HG03025 (cell line): ENCODE results near the gene OR6T1.
A peak's percentile ranks its signal among the peaks of the same experiment; 100 is the strongest.

Experiments
- ATAC-seq: cut with Tn5 transposase; IDR thresholded peaks from one replicate; pipeline ENCODE4 v1.9.1; 2021; ENCODE audit warnings: mild to moderate bottlenecking, moderate library complexity; ENCODE audit not compliant: unreplicated experiment, low FRiP score

OR6T1 gene, protein sequence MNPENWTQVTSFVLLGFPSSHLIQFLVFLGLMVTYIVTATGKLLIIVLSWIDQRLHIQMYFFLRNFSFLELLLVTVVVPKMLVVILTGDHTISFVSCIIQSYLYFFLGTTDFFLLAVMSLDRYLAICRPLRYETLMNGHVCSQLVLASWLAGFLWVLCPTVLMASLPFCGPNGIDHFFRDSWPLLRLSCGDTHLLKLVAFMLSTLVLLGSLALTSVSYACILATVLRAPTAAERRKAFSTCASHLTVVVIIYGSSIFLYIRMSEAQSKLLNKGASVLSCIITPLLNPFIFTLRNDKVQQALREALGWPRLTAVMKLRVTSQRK

GRCh38 chr11:123943738-123944137 is at the start of gene OR6T1:
OR6T1 (minus strand) TSS chr11:123943838; CDS start chr11:123943838, 0 bp downstream.
- no peak for ATAC-seq

DNA sequence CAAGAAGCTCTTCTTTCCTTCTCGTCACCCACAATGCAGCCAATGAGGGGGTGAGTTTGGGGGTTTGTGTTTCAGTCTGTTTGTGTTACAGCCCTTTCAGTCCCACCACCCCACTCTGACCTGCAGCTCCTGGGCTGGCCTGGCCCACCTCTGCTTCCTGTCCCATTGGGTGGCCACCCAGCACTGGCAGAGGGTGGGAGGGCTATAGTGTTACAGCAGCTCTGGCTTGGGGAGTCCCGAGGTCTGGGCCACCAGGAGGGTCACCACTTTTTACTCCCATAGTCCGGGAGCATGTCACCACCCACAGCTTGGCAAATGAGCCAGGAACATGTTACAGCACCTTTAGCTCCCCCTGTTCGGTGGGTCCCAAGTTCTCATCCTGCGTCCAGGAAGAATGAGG is 35.7 kb upstream of the OR6T1 start:
- ATAC-seq: no peak

DNA sequence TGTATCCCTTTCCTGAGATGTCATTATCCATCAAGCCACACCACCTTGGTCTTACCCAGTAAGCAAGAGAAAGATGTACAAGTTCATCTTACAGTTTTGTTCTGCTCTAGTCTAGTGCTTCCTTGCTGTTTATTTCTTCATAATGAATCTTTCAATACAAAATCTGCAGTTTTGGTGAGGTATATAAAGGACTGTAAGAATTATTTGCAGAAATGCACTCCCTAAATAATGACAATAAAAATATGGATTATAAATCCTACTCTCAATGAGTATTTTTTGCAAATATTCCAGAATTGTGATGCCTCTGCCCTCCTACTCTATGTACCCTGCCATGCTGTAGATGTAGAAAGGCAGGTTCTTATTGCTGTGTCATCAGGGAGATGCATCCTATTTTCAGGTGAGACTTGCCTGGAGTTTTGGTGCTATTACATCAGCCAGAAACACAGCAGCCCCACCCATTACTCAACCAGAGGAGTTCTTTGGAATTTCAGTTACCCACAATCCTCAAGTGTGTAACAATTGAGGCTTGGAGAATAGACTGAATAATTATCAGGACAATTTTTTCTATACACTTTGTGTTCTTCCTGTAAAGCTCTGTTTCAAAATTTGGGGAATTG is 34.2 kb upstream of the OR6T1 start, which contains the start of gene OR10S1:
Gene OR10S1 (minus strand): TSS at position 51 of the 617 bp plus-strand sequence. CDS start 117 bp downstream, outside the sequence.
- ATAC-seq: no peak

DNA sequence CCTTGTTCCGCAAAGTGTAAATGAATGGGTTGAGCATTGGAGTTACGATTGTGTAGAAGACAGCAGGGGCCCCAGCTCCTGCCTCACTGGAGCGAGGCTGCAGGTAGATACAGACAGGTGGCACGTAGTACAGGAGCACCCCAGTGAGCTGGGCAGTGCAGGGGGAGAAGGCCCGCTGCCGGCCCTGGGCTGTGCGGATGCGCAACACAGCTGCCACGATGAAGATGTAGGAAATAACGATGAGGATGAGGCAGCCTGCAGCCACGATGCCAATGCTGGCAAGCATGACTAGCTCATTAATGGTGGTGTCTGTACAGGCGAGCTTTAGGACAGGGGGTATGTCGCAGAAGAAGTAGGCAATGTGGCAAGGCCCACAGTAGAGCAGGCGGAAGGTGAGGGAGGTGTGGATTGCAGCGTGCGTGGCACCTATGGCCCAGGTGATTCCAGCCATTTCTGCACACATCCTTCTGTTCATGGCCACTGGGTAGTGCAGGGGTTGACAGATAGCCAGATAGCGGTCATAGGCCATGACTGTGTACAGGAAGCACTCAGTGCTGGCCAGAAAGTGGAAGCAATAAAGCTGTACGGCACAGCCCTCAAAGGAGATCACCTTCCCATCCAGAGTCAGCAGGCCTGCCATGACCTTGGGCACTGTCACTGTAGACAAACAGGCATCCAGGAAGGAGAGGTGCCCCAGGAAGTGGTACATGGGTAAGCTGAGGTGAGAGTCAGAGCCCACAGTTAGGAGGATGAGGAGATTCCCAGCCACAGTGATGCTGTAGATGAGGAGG is 33.3 kb upstream of the OR6T1 start:
- ATAC-seq: no peak

- ATAC-seq: no peak
Measured at GRCh38 chr11:123973816-123974215, 30.2 kb upstream of the OR6T1 start.

DNA sequence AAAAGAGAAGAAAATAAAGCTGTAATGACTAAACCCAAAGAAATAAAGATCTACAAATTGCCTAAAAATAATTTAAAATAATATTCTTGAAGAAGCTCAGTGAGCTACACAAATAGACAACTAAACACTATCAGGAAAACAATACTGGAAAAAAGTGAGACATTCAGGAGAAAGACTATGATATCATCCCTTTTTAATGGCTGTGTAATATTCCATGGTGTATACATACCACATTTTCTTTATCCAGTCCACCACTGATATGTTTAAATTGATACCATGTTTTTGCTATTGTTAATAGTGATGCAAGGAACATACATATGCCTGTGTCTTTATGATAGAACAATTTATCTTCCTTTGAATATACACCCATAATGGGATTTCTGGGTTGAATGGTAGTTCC is 13.1 kb upstream of the OR6T1 start:
- no peak for ATAC-seq

- ATAC-seq: no peak
Measured at GRCh38 chr11:123945132-123945531, 1.5 kb upstream of the OR6T1 start.

- no peak for ATAC-seq
Measured at GRCh38 chr11:123942413-123942812, 1.2 kb downstream of the OR6T1 start.

DNA sequence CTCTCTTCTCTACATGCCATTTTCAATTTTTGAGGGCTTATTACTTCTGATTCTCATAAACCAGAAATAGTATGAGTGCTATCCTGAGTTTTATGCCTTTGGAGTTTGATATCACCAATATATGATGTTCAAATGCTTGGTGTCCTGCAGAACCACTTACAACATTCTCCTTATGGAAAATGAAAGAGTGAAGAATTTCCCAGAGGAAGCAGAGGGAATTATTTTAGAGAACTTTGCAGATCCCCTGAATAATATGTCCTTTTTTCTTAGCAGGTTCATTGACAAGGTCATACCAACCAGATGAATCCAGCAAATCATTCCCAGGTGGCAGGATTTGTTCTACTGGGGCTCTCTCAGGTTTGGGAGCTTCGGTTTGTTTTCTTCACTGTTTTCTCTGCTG is 4.3 kb downstream of the OR6T1 start, which contains the start of gene OR4D5:
Gene OR4D5 (plus strand): TSS at position 301 of the 400 bp plus-strand sequence. CDS start 0 bp downstream, at position 301.
- ATAC-seq: no peak

DNA sequence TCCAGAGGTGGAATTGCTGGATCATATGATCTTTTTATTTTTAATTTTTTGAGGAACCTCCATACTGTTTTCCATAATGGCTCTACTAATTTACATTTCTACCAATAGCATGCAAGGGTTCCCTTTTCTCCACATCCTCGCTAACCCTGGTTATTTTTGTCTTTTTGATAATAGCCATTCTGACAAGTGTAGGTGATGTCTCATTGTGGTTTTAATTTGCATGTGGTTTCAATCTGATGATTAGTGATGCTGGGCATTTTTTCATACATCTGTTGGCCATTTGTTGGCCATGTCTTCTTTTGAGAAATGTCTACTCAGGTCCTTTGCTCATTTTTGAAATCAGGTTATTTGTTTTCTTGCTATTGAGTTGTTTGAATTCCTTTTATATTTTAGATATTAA is 19.6 kb downstream of the OR6T1 start:
- ATAC-seq: no peak

DNA sequence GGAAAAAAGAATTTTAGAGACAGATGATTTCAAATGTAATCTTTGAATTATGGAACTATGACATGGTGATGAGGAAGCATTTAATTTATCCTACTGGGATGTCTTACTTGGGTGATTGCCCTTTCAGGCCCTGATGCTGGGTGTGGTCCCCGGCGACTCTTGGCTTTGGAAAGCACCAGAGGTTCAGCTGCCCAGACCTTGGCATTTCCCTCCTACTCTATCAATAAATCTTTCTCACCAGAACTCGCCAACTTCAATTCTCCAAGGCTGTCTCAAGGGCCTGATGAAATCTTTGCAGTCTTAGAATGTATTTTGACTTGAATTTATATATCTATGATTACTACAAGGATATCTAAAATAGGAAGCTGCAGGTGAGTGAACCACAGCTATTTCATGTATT is 22.7 kb downstream of the OR6T1 start:
- no peak for ATAC-seq

- no peak for ATAC-seq
Measured at GRCh38 chr11:123905826-123906225, 37.8 kb downstream of the OR6T1 start.

- no peak for ATAC-seq
Measured at GRCh38 chr11:123904932-123905331, 38.7 kb downstream of the OR6T1 start.

- peak; percentile 95 for ATAC-seq
Measured at GRCh38 chr11:123903932-123904331, 39.7 kb downstream of the OR6T1 start.

- ATAC-seq: no peak
Measured at GRCh38 chr11:123901867-123902266, 41.8 kb downstream of the OR6T1 start, which contains the start of gene OR8D4. OR8D4 (plus strand) TSS chr11:123902167; CDS start chr11:123906432, 4,265 bp downstream.

GRCh38 chr11:123899792-123900191 is 43.8 kb downstream of the OR6T1 start:
- ATAC-seq: no peak
